ENCODE measurements around the gene ADTRP.
"Not testable (repeated sequence)": the region's sequence is repeated elsewhere in the genome, so short reads cannot be mapped to it uniquely, and the experiment has no call there.

ADTRP gene

DNA sequence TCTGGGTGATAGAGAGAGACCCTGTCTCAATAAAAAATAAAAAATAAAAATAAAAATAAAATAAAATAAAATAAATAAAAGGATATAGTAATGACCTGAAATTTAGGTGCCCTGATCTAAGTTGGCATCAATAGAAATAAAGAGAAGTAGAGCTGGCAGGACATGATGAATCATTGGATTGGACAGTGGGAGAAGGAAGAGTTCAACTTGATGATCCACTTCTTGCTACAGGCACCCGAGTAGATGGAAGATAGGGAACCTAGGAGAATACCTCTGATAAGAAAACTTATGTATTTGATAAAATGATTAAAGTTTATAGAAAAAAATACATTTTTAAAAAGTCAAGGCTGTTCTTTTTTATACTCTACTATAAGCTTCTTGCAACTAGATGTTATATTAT lies 79.0 kb downstream of the ADTRP start:
- DNase-seq (ENCODE audit: extremely low read depth, low read depth): no peak
- no peak for TF ChIP-seq CTCF (IDR thresholded peaks at IDR 0.05; ENCODE audit: low read depth, low read length)

GRCh38 chr6:11692451-11693376 lies 85.9 kb downstream of the ADTRP start:
- TF ChIP-seq CTCF (IDR thresholded peaks at IDR 0.05; ENCODE audit: low read depth, low read length): no peak
- no peak for DNase-seq (ENCODE audit: extremely low read depth, low read depth)

DNA sequence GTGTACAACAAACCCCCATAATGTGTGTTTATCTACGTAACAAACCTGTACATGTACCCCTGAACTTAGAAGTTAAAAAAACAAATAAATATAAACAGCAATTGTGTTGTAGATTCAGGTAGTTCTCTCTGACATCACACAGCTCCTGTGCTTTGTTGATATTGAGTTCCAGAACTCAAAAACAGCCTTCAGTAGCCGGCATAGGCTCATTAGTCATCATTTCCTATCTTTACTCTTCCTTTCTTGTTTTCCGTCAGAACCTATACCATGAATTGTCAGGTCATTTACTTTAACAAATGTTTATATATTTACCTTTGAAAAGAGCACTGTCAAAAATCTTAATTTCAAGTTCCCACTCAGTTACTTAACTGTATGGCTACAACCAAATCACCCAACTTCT lies 88.8 kb downstream of the ADTRP start:
- DNase-seq (ENCODE audit: extremely low read depth, low read depth): no peak
- no peak for TF ChIP-seq CTCF (IDR thresholded peaks at IDR 0.05; ENCODE audit: low read depth, low read length)

DNA sequence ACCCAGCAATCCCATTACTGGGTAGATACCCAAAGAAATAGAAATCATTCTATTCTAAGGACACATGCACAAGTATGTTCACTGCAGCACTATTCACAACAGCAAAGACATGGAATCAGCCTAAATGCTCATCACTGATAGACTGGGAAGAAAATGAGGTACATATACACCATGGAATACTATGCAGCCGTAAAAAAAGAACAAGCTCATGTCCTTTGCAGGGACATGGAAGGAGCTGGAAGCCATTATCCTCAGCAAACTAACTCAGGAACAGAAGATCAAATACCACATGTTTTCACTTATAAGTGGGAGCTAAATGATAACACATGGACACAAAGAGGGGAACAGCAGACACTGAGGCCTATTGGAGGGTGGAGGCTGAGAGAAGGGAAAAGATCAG lies 89.2 kb downstream of the ADTRP start:
- DNase-seq (ENCODE audit: extremely low read depth, low read depth): not testable (repeated sequence)

- TF ChIP-seq CTCF (IDR thresholded peaks at IDR 0.05; ENCODE audit: low read depth, low read length): no peak
- no peak for DNase-seq (ENCODE audit: extremely low read depth, low read depth)
Observed at GRCh38 chr6:11688425-11688709, 90.2 kb downstream of the ADTRP start.

GRCh38 chr6:11685481-11686093 lies 93.0 kb downstream of the ADTRP start:
- no peak for TF ChIP-seq CTCF (IDR thresholded peaks at IDR 0.05; ENCODE audit: low read depth, low read length)
- DNase-seq (ENCODE audit: extremely low read depth, low read depth): no peak

- TF ChIP-seq CTCF (IDR thresholded peaks at IDR 0.05; ENCODE audit: low read depth, low read length): no peak
- DNase-seq (ENCODE audit: extremely low read depth, low read depth): no peak
Observed at GRCh38 chr6:11684901-11685480, 93.6 kb downstream of the ADTRP start.
